Breast epithelium (tissue), 4 donors: ENCODE results near the gene PLAAT5. TPM values are rescaled to one million over a fixed set of nuclear protein-coding genes. Genes with fewer than 3 reads are reported as not detected.

Experiments
- DNase-seq, 2 donors: peaks; one replicate each; pipeline ENCODE4 v3.0.0-alpha.2; 2019; ENCODE audit warnings: low spot score in 2 of 2
- H3K27ac ChIP-seq, 2 donors: fragments of 200-600 bp; sonication (generic) in 1 of 2; one replicate each; pipeline ENCODE4 v1.5.1; 2016 to 2019; ENCODE audit warnings: mild to moderate bottlenecking in 1 of 2
- H3K27me3 ChIP-seq, 2 donors: fragments of 200-600 bp; sonication (generic) in 1 of 2; one replicate each; pipeline versions ENCODE4 v1.5.1 to v1.6.0; 2017 to 2019; ENCODE audit warnings: control low read depth in 1 of 2, mild to moderate bottlenecking in 1 of 2
- H3K36me3 ChIP-seq: fragments of 200-600 bp; one replicate; pipeline ENCODE4 v1.5.1; 2019
- H3K4me1 ChIP-seq, 2 donors: fragments of 200-600 bp; sonication (generic); one replicate each; pipeline ENCODE4 v1.5.1; 2016 to 2019; ENCODE audit warnings: control low read depth in 1 of 2
- H3K4me3 ChIP-seq, 3 donors: fragments of 200-600 bp; sonication (generic); 1 replicate in 2 of 3; 2 replicates in 1 of 3; pipeline ENCODE4 v1.5.1; 2016 to 2019; ENCODE audit warnings: mild to moderate bottlenecking in 3 of 3, moderate library complexity in 2 of 3
- H3K9me3 ChIP-seq, 2 donors: fragments of 200-600 bp; sonication (generic) in 1 of 2; one replicate each; pipeline ENCODE4 v1.5.1; 2016 to 2019; ENCODE audit warnings: control low read depth in 1 of 2
- POLR2A ChIP-seq: fragments of 450-650 bp; IDR thresholded peaks from one replicate; pipeline ENCODE4 v1.6.1; 2016; ENCODE audit warnings: antibody characterized with exemption, mild to moderate bottlenecking, moderate library complexity
- POLR2AphosphoS5 ChIP-seq, 3 donors: sonication (generic); formaldehyde crosslinking; IDR thresholded peaks; one replicate each; pipeline ENCODE4 v1.6.1; 2017; ENCODE audit warnings: antibody characterized with exemption in 3 of 3
- intact Hi-C: fragments of 100-400 bp; cut with DNase I; formaldehyde crosslinking; loops from one replicate; pipeline ENCODE4 v1.15.1; 2023; ENCODE audit warnings: low total_unique reads
- total RNA-seq, 3 donors: library from RNA; depleted of rRNA; stranded (reverse); fragments of >200 nt; gene quantifications; one replicate each; pipeline ENCODE4 v1.1.0, GENCODE V29; 2016
- TF ChIP-seq, protein P1 (sequence below), 3 donors: fragments of 450-650 bp; IDR thresholded peaks; one replicate each; pipeline ENCODE4 v1.5.1; 2016 to 2017; ENCODE audit warnings: antibody characterized with exemption in 3 of 3, mild to moderate bottlenecking in 3 of 3, moderate library complexity in 3 of 3

Gene PLAAT5
- total RNA-seq, 3 donors from 2014 or later = 9.8 to 61.9 (median 11.9) TPM

- intact Hi-C loops = no loop called here
- Histone ChIP-seq H3K4me3 (no peak overlapping the region), H3K4me1 (peaks cover 5 to 6% of the 10 kb centered on the region in 2 donors), H3K27me3 (no peaks in the 10 kb centered on the region), H3K36me3 (no peaks in the 10 kb centered on the region), H3K9me3 (peaks cover 5 to 6% of the 10 kb centered on the region in 2 donors), H3K27ac (no peak overlapping the region)
- TF ChIP-seq, protein P1, sequence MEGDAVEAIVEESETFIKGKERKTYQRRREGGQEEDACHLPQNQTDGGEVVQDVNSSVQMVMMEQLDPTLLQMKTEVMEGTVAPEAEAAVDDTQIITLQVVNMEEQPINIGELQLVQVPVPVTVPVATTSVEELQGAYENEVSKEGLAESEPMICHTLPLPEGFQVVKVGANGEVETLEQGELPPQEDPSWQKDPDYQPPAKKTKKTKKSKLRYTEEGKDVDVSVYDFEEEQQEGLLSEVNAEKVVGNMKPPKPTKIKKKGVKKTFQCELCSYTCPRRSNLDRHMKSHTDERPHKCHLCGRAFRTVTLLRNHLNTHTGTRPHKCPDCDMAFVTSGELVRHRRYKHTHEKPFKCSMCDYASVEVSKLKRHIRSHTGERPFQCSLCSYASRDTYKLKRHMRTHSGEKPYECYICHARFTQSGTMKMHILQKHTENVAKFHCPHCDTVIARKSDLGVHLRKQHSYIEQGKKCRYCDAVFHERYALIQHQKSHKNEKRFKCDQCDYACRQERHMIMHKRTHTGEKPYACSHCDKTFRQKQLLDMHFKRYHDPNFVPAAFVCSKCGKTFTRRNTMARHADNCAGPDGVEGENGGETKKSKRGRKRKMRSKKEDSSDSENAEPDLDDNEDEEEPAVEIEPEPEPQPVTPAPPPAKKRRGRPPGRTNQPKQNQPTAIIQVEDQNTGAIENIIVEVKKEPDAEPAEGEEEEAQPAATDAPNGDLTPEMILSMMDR (IDR thresholded peaks at IDR 0.05) = no peak
- TF ChIP-seq POLR2AphosphoS5 (IDR thresholded peaks at IDR 0.05) (no peak), POLR2A (no peak)
- no peak for DNase-seq
Observed at GRCh38 chr11:63527667-63528066, 36.7 kb upstream of the PLAAT5 start.

- H3K9me3 ChIP-seq = peaks cover 5 to 6% of the 10 kb centered on the region in 2 donors
- H3K27ac ChIP-seq = no peak overlapping the region
- H3K4me1 ChIP-seq = no peaks in the 10 kb centered on the region
- no peaks in the 10 kb centered on the region for H3K36me3 ChIP-seq
- TF ChIP-seq POLR2AphosphoS5 (IDR thresholded peaks at IDR 0.05) (no peak), POLR2A (no peak)
- TF ChIP-seq, protein P1 (IDR thresholded peaks at IDR 0.05) = no peak
- DNase-seq = no peak
- H3K4me3 ChIP-seq = no peak overlapping the region
- intact Hi-C loops = no loop called here
- H3K27me3 ChIP-seq = no peaks in the 10 kb centered on the region
Observed at GRCh38 chr11:63523151-63523550, 32.2 kb upstream of the PLAAT5 start.

GRCh38 chr11:63521896-63522295 lies 30.9 kb upstream of the PLAAT5 start:
- DNase-seq = no peak
- H3K9me3 ChIP-seq = peaks cover 5 to 6% of the 10 kb centered on the region in 2 donors
- no peaks in the 10 kb centered on the region for H3K27me3 ChIP-seq
- intact Hi-C loops = no loop called here
- no peak overlapping the region for H3K4me3 ChIP-seq
- H3K4me1 ChIP-seq = no peaks in the 10 kb centered on the region
- no peak overlapping the region for H3K27ac ChIP-seq
- no peaks in the 10 kb centered on the region for H3K36me3 ChIP-seq
- TF ChIP-seq, protein P1 (IDR thresholded peaks at IDR 0.05) = no peak
- TF ChIP-seq POLR2AphosphoS5 (IDR thresholded peaks at IDR 0.05) (no peak), POLR2A (no peak)

DNA sequence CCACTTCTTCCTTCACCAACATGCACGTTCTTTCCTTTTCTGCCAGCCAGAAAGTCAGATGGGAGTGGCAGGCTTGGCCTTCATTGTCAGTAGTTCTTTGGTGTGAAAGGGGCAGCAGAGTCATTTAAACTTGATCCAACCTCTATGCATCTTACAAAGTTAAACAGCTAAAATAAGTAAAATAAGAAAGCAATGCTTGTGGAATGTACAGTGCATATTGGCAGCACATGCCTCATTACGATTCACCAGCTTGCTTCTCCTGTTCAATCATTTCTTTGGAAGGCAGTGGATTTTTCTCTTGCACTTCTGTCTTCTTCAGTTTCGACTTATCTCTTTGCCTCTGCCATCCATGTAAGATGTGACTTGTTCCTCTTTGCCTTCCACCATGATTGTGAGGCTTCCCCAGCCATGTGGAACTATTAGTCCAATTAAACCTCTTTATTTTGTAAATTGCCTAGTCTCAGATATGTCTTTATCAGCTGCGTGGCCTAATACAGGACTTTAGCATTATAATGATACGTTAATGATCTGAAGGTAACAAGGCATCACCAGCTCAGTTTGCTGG lies 29.7 kb upstream of the PLAAT5 start:
- Histone ChIP-seq H3K9me3 (peaks cover 5 to 6% of the 10 kb centered on the region in 2 donors), H3K27ac (no peak overlapping the region), H3K4me1 (no peaks in the 10 kb centered on the region), H3K27me3 (no peaks in the 10 kb centered on the region), H3K36me3 (no peaks in the 10 kb centered on the region), H3K4me3 (no peak overlapping the region)
- intact Hi-C loops = no loop called here
- DNase-seq = no peak
- TF ChIP-seq POLR2AphosphoS5 (IDR thresholded peaks at IDR 0.05) = no peak
- no peak for TF ChIP-seq POLR2A
- TF ChIP-seq, protein P1 (IDR thresholded peaks at IDR 0.05) = no peak

DNA sequence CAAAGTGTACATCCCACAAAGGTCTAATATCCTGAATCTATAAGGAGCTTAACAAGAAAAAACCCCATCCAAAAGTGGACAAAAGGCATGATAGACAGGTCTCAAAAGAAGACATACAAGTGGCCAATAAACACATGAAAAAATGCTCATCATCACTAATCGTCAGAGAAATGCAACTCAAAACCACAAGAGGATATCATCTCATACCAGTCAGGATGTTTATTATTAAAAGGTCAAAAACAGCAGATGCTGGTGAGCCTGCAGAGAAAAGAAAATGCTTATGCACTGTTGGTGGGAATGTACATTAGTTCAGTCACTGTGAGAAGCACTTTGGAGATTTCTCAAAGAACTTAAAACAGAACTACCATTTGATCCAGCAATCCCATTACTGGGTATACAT lies 27.6 kb upstream of the PLAAT5 start:
- no peak for TF ChIP-seq POLR2A
- TF ChIP-seq, protein P1 (IDR thresholded peaks at IDR 0.05) = no peak
- no peak for TF ChIP-seq POLR2AphosphoS5 (IDR thresholded peaks at IDR 0.05)
- Histone ChIP-seq H3K4me1 (no peaks in the 10 kb centered on the region), H3K27ac (no peak overlapping the region), H3K4me3 (no peak overlapping the region), H3K36me3 (no peaks in the 10 kb centered on the region), H3K9me3 (peaks cover 0 to 6% of the 10 kb centered on the region in 2 donors), H3K27me3 (no peaks in the 10 kb centered on the region)
- intact Hi-C loops = no loop called here
- no peak for DNase-seq
